ENCODE data around the gene FMN1. TPM values are rescaled to one million over a fixed set of nuclear protein-coding genes. Genes with fewer than 3 reads are reported as not detected.

Gene FMN1
- total RNA-seq, 1 experiment from 2014 or later = 2.4 TPM

- ChIA-PET CTCF (no interaction called here), POLR2A (ENCODE audit: unreplicated experiment) (no interaction called here)
- H3K79me2 ChIP-seq (ENCODE audit: low read length) = no peaks in the 10 kb centered on the region
- no peaks in the 10 kb centered on the region for H3K36me3 ChIP-seq (ENCODE audit: low read depth, low read length)
- H4K20me1 ChIP-seq (ENCODE audit: low read length) = no peaks in the 10 kb centered on the region
- peaks cover 12% of the 10 kb centered on the region; the same call in 1 of the 2 replicates for H3K4me1 ChIP-seq (ENCODE audit: insufficient read depth, low read length)
- no peak overlapping the region for H3K9ac ChIP-seq (ENCODE audit: low read length)
- BruUV-seq (replicated peaks) = no TSS peak
- intact Hi-C loops (cut with micrococcal nuclease) = loop anchor here (5.0 kb wide), 1 partner anchor 97 kb away; no protein-coding TSS in a partner anchor
- no peak overlapping the region for H3K27ac ChIP-seq (ENCODE audit: low read length)
- H3K9me2 ChIP-seq (replicated peaks; ENCODE audit: low read length) = no peaks in the 10 kb centered on the region
- H3K4me3 ChIP-seq (ENCODE audit: low read length) = no peak overlapping the region
- no peak overlapping the region for H3K4me2 ChIP-seq (ENCODE audit: low read length)
- H2AFZ ChIP-seq (ENCODE audit: low read length) = no peak overlapping the region
- H3K9me3 ChIP-seq (ENCODE audit: low read length) = no peaks in the 10 kb centered on the region
- ATAC-seq = no peak
- H3F3A ChIP-seq (ENCODE audit: low read length, unreplicated experiment) = no peaks in the 10 kb centered on the region
- TF ChIP-seq EZH2 (IDR thresholded peaks at IDR 0.05; ENCODE audit: low read length, unreplicated experiment) (no peak), EZH2phosphoT487 (IDR thresholded peaks at IDR 0.05; ENCODE audit: borderline replicate concordance, low read length) (no peak), CTCF (conservative IDR thresholded peaks at IDR 0.05; ENCODE audit: low read depth, low read length) (no peak)
- H3K27me3 ChIP-seq (ENCODE audit: low read length) = no peaks in the 10 kb centered on the region
- no peak for DNase-seq
Measured at GRCh38 chr15:32729700-32730395, 464.7 kb downstream of the FMN1 start.

GRCh38 chr15:32723171-32723948 lies 471.2 kb downstream of the FMN1 start:
- no TSS peak for BruUV-seq (replicated peaks)
- POLR2A ChIA-PET (ENCODE audit: unreplicated experiment) = no interaction called here
- no peak for TF ChIP-seq EZH2 (IDR thresholded peaks at IDR 0.05; ENCODE audit: low read length, unreplicated experiment)
- no peak for TF ChIP-seq CTCF (conservative IDR thresholded peaks at IDR 0.05; ENCODE audit: low read depth, low read length)
- TF ChIP-seq EZH2phosphoT487 (IDR thresholded peaks at IDR 0.05; ENCODE audit: borderline replicate concordance, low read length) = no peak
- Histone ChIP-seq H3K79me2 (ENCODE audit: low read length) (no peaks in the 10 kb centered on the region), H3K27ac (ENCODE audit: low read length) (no peak overlapping the region), H3K4me2 (ENCODE audit: low read length) (no peak overlapping the region), H3K9me2 (replicated peaks; ENCODE audit: low read length) (no peaks in the 10 kb centered on the region), H4K20me1 (ENCODE audit: low read length) (no peaks in the 10 kb centered on the region), H3K4me1 (ENCODE audit: insufficient read depth, low read length) (peaks cover 7% of the 10 kb centered on the region), H3F3A (ENCODE audit: low read length, unreplicated experiment) (no peaks in the 10 kb centered on the region), H2AFZ (ENCODE audit: low read length) (no peak overlapping the region), H3K9ac (ENCODE audit: low read length) (no peak overlapping the region), H3K4me3 (ENCODE audit: low read length) (no peak overlapping the region), H3K27me3 (ENCODE audit: low read length) (no peaks in the 10 kb centered on the region), H3K36me3 (ENCODE audit: low read depth, low read length) (no peaks in the 10 kb centered on the region), H3K9me3 (ENCODE audit: low read length) (no peaks in the 10 kb centered on the region)
- ATAC-seq (no peak), DNase-seq (no peak)
- CTCF ChIA-PET = interaction anchor here (0.6 kb wide), 1 partner anchor 231 kb away, joined by 5 read pairs; no protein-coding TSS in a partner anchor
- intact Hi-C loops (cut with micrococcal nuclease) = no loop called here

- H4K20me1 ChIP-seq (ENCODE audit: low read length) = no peaks in the 10 kb centered on the region
Measured at GRCh38 chr15:32722136-32722535, 472.4 kb downstream of the FMN1 start.

More at GRCh38 chr15:32722136-32722535, 472.4 kb downstream of the FMN1 start:
- no peak for DNase-seq
- H3K4me1 ChIP-seq (ENCODE audit: insufficient read depth, low read length) = peaks cover 7% of the 10 kb centered on the region
- no peaks in the 10 kb centered on the region for H3K36me3 ChIP-seq (ENCODE audit: low read depth, low read length)
- ChIA-PET CTCF (no interaction called here), POLR2A (ENCODE audit: unreplicated experiment) (no interaction called here)
- no peak overlapping the region for H3K9ac ChIP-seq (ENCODE audit: low read length)
- H3K4me2 ChIP-seq (ENCODE audit: low read length) = no peak overlapping the region
- H2AFZ ChIP-seq (ENCODE audit: low read length) = no peak overlapping the region
- no peaks in the 10 kb centered on the region for H3F3A ChIP-seq (ENCODE audit: low read length, unreplicated experiment)
- intact Hi-C loops (cut with micrococcal nuclease) = no loop called here
- BruUV-seq (replicated peaks) = no TSS peak
- no peaks in the 10 kb centered on the region for H3K27me3 ChIP-seq (ENCODE audit: low read length)
- H3K9me2 ChIP-seq (replicated peaks; ENCODE audit: low read length) = no peaks in the 10 kb centered on the region
- no peak for TF ChIP-seq EZH2 (IDR thresholded peaks at IDR 0.05; ENCODE audit: low read length, unreplicated experiment)
- TF ChIP-seq CTCF (conservative IDR thresholded peaks at IDR 0.05; ENCODE audit: low read depth, low read length) = no peak
- no peak for TF ChIP-seq EZH2phosphoT487 (IDR thresholded peaks at IDR 0.05; ENCODE audit: borderline replicate concordance, low read length)
- H3K79me2 ChIP-seq (ENCODE audit: low read length) = no peaks in the 10 kb centered on the region
- H3K27ac ChIP-seq (ENCODE audit: low read length) = no peak overlapping the region
- no peaks in the 10 kb centered on the region for H3K9me3 ChIP-seq (ENCODE audit: low read length)
- no peak for ATAC-seq
- no peak overlapping the region for H3K4me3 ChIP-seq (ENCODE audit: low read length)

Data from PC-3 (cell line).